ENCODE data around the gene HIPK2. TPM values are rescaled to one million over a fixed set of nuclear protein-coding genes. Genes with fewer than 3 reads are reported as not detected.

HIPK2 gene
- total RNA-seq, 1 experiment from 2014 or later = 35.2 TPM

DNA sequence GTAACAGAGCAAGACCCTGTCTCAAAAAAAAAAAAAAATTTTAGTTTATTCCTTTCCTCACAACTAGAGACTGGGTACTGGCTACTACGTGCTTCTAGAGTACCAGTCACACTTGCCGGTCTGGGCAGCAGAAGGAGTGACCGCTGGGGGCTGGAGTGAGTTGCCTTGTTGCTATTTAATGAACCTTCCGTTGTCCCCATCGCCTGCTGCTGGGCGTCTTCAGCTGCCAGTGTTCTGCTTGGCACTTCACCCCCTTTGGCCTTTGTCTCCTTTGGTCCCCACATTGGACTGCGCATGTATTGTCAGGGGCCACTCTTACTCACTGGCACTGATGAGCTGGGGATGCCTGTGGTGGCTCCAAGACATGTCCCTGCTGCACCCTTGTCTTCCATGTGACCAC is 143.7 kb downstream of the HIPK2 start:
- ChIA-PET CTCF (no interaction called here), POLR2A (ENCODE audit: unreplicated experiment) (no interaction called here)
- Histone ChIP-seq H3K9me3 (ENCODE audit: insufficient read depth, low read depth) (no peaks in the 10 kb centered on the region), H3K36me3 (ENCODE audit: low read depth) (no peaks in the 10 kb centered on the region), H2AFZ (no peak overlapping the region), H3K79me2 (ENCODE audit: low read depth) (no peaks in the 10 kb centered on the region), H3K27ac (no peak overlapping the region), H3K4me2 (no peak overlapping the region), H4K20me1 (ENCODE audit: insufficient read depth) (no peaks in the 10 kb centered on the region), H3K27me3 (ENCODE audit: insufficient read depth, low read depth) (no peaks in the 10 kb centered on the region), H3F3A (ENCODE audit: insufficient read depth, low read depth) (no peaks in the 10 kb centered on the region), H3K9me2 (ENCODE audit: insufficient read depth) (no peaks in the 10 kb centered on the region), H3K4me3 (no peak overlapping the region), H3K4me1 (replicated peaks; ENCODE audit: insufficient read depth) (no peaks in the 10 kb centered on the region)
- DNase-seq = no peak
- TF ChIP-seq EZH2 (IDR thresholded peaks at IDR 0.05; ENCODE audit: low read depth) = no peak
- TF ChIP-seq, protein P1, sequence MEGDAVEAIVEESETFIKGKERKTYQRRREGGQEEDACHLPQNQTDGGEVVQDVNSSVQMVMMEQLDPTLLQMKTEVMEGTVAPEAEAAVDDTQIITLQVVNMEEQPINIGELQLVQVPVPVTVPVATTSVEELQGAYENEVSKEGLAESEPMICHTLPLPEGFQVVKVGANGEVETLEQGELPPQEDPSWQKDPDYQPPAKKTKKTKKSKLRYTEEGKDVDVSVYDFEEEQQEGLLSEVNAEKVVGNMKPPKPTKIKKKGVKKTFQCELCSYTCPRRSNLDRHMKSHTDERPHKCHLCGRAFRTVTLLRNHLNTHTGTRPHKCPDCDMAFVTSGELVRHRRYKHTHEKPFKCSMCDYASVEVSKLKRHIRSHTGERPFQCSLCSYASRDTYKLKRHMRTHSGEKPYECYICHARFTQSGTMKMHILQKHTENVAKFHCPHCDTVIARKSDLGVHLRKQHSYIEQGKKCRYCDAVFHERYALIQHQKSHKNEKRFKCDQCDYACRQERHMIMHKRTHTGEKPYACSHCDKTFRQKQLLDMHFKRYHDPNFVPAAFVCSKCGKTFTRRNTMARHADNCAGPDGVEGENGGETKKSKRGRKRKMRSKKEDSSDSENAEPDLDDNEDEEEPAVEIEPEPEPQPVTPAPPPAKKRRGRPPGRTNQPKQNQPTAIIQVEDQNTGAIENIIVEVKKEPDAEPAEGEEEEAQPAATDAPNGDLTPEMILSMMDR (conservative IDR thresholded peaks at IDR 0.05) = no peak
- intact Hi-C loops (cut with micrococcal nuclease; ENCODE audit: unreplicated experiment) = no loop called here
- BruUV-seq (replicated peaks) = no TSS peak

DNA sequence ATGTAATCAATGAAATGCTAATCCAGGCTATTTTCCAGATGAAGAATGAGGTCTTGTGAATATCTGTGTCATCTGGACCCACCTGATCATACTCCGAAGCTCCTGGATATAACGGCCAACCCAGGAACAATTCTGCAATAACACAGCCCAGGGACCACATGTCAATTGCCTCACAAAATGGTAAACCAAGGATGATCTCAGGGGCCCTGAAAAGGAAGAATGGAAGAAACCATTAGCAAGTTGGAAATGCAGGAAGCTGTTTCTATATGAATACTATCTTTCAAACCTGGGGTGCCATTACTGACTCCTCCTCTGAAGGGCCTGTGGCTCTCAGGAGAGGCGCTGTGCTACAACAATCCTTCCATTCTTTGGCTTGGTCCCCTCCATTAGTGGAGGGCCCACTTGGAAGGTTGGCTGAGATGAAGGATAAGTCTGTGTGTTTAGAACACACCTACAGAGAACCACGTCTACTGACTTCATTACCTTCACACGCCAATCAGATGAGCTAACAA is 146.2 kb downstream of the HIPK2 start:
- no peak for DNase-seq
- Histone ChIP-seq H2AFZ (no peak overlapping the region), H3K4me3 (no peak overlapping the region), H3K4me2 (no peak overlapping the region), H3K27me3 (ENCODE audit: insufficient read depth, low read depth) (no peaks in the 10 kb centered on the region), H3F3A (ENCODE audit: insufficient read depth, low read depth) (no peaks in the 10 kb centered on the region), H3K36me3 (ENCODE audit: low read depth) (no peaks in the 10 kb centered on the region), H3K27ac (no peak overlapping the region), H4K20me1 (ENCODE audit: insufficient read depth) (no peaks in the 10 kb centered on the region), H3K4me1 (replicated peaks; ENCODE audit: insufficient read depth) (no peaks in the 10 kb centered on the region), H3K79me2 (ENCODE audit: low read depth) (no peaks in the 10 kb centered on the region), H3K9me3 (ENCODE audit: insufficient read depth, low read depth) (no peaks in the 10 kb centered on the region), H3K9me2 (ENCODE audit: insufficient read depth) (no peaks in the 10 kb centered on the region)
- TF ChIP-seq, protein P1 (conservative IDR thresholded peaks at IDR 0.05) = no peak
- no peak for TF ChIP-seq EZH2 (IDR thresholded peaks at IDR 0.05; ENCODE audit: low read depth)
- ChIA-PET CTCF (interaction anchor here (0.5 to 0.6 kb wide), 2 partner anchors 13 to 527 kb away, joined by 3 to 7 read pairs; no protein-coding TSS in a partner anchor), POLR2A (ENCODE audit: unreplicated experiment) (no interaction called here)
- no TSS peak for BruUV-seq (replicated peaks)
- intact Hi-C loops (cut with micrococcal nuclease; ENCODE audit: unreplicated experiment) = no loop called here

GRCh38 chr7:139630643-139631519 is 146.9 kb downstream of the HIPK2 start:
- H4K20me1 ChIP-seq (ENCODE audit: insufficient read depth) = no peaks in the 10 kb centered on the region
- H3K27ac ChIP-seq = no peak overlapping the region
- CTCF ChIA-PET = no interaction called here
- no peak overlapping the region for H2AFZ ChIP-seq
- H3K9me2 ChIP-seq (ENCODE audit: insufficient read depth) = no peaks in the 10 kb centered on the region
- no peaks in the 10 kb centered on the region for H3K9me3 ChIP-seq (ENCODE audit: insufficient read depth, low read depth)
- H3K27me3 ChIP-seq (ENCODE audit: insufficient read depth, low read depth) = no peaks in the 10 kb centered on the region
- H3F3A ChIP-seq (ENCODE audit: insufficient read depth, low read depth) = no peaks in the 10 kb centered on the region
- H3K4me2 ChIP-seq = no peak overlapping the region
- intact Hi-C loops (cut with micrococcal nuclease; ENCODE audit: unreplicated experiment) = no loop called here
- DNase-seq = no peak
- no peaks in the 10 kb centered on the region for H3K36me3 ChIP-seq (ENCODE audit: low read depth)
- no peaks in the 10 kb centered on the region for H3K79me2 ChIP-seq (ENCODE audit: low read depth)
- POLR2A ChIA-PET (ENCODE audit: unreplicated experiment) = no interaction called here
- TF ChIP-seq, protein P1 (conservative IDR thresholded peaks at IDR 0.05) = no peak
- no peak for TF ChIP-seq EZH2 (IDR thresholded peaks at IDR 0.05; ENCODE audit: low read depth)
- H3K4me3 ChIP-seq = no peak overlapping the region
- BruUV-seq (replicated peaks) = no TSS peak
- H3K4me1 ChIP-seq (replicated peaks; ENCODE audit: insufficient read depth) = no peaks in the 10 kb centered on the region
